Activated CD4-positive, alpha-beta T cell treated with anti-CD3 and anti-CD28 coated beads for 24 hours (primary cell): ENCODE measurements around the gene B3GALNT2.

Experiments
- DNase-seq, 2 donors: peaks; one replicate each; pipeline ENCODE4 v3.0.0-alpha.2; 2020; ENCODE audit warnings: low read depth in 2 of 2

B3GALNT2 gene

DNA sequence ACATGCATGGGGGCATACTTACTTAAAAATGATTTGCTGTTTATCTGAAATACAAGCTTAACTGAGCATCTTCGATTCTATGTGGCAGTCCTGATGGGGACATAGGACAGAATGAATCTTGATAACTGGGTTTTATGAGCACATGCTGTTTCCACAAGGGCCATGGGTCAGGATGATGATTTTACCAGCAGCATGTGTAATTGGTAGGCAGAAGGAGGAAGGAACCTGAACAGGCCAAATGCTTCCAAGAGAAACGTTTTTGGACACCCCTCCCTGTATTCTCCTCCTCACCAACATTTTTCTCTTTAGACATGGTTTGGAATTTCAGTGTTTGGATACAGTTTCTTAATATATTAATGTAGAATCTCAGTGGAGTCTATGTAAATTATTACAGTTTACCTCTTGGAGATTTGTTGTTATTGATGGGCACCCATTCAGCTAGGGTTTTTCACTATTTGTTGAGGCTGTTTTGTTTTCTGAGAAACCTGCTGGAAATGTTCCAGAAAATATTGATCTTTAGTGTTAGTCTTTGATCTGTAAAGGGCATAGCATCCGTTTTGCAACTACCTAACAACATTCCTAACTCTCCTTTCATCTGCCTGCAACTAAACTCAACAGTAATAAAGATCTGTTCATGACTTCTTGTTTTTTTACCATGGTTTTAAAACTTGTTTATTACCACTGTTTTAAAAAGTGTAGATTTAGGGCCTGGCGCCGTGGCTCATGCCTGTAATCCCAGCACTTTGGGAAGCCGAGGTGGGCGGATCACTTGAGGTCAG, 95.0 kb downstream of the B3GALNT2 start:
- no peak for DNase-seq

DNA sequence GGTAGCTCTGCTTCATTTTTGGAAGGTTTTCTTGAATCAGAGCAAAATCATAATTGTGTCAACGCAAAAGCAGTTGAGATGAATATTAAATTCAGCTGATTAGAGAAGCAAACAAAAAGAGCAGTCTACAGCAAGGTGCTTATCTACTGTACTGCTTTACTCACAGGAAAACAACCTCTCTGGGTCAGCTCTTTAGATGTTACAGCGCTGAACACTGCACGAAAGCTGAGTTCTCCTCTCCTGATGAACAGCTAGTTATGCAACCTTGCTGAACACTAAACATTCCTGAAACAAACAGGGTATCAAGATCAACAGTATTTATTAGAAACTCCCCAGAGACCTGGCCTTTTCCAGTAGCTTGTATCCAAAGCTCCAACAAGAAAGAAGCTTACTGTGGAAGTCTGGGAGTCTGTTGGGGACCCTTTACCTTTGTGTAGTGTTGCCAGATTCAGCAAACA, 95.7 kb downstream of the B3GALNT2 start:
- no peak for DNase-seq

DNA sequence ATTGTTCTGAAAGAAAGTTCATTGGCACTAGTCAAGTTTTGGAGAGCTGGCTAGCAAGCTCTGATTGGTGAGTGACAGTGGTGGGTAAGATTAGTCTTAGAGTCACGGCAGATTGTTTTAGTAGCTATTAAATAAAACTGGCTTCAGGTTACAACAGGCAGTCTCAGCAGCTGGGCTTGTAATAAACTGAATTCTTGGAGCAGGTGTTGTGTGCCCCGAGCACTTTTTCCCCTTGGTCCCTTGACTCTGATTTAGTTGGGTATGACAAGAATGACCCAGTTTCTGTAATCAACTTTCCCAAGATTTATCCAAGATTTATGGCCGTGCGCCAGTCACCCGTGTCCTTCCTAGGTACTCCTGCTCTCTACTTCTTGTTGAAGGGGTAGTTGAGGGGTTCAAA, 96.8 kb downstream of the B3GALNT2 start:
- no peak for DNase-seq

DNA sequence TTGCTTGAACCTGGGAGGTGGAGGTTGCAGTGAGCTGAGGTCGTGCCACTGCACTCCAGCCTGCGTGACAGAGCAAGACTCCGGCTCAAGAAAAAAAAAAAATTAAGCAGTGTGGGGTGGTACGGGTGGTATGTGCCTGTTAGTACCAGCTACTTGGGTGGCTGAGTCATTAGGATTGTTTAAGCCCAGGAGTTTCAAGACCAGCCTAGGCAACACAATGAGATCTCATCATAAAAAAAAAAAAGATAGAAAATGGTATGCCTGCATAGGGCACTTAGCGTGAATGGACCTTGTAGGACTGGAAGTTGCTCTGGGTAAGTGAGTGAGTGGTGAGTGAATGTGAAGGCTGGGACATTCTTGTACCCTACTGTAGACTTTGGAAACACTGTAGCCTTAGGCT, 100.1 kb downstream of the B3GALNT2 start:
- no peak for DNase-seq

DNA sequence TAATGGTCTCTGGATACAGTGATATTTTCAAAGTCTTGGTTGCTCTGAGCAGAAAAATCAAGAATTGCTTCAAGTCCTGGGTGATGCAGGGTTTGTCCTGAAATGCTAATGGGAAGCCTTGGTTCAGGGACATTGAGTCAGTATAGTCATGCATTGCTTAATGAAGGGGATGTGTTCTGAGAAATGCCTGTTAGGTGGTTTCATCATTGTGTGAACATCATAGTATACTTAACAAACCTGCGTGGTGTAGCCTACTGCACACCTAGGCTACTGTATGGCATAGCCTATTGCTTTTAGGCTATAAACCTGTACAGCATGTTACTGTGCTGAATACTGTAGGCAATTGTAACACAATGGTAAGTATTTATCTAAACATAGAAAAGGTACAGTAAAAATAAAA, 100.7 kb downstream of the B3GALNT2 start:
- no peak for DNase-seq

DNA sequence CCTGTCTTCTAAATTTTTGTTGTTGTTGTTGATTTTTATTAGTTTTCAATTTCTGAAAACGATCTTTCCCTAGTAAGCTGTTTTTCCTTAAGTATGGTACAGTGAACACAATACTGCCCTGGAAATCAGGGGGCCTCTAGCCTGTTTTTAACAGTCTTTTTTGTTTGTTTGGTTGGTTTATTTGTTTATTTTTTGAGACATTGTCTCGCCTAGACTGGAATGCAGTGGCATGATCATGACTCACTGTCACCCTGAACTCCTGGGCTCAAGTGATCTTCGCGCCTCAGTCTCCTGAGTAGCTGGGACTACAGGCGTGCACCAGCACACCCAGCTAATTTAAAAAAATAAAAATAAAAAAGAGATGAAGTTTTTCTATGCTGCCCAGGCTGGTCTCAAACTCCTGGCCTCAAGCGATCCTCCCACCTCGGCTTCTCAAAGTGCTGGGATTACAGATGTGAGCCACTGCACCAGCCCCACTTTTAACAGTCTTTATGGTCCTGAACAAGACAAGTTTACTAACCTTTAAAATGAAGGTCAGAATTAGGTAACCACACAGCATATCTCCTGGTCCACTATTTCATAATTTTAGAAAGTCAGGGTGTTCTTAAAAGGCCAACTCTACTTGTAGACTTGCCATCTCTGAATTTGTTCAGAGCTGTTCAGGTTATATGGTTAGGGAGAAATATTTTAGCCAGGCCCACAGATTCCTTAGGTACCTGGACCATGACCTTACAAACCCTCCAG, 101.6 kb downstream of the B3GALNT2 start:
- DNase-seq: no peak

DNA sequence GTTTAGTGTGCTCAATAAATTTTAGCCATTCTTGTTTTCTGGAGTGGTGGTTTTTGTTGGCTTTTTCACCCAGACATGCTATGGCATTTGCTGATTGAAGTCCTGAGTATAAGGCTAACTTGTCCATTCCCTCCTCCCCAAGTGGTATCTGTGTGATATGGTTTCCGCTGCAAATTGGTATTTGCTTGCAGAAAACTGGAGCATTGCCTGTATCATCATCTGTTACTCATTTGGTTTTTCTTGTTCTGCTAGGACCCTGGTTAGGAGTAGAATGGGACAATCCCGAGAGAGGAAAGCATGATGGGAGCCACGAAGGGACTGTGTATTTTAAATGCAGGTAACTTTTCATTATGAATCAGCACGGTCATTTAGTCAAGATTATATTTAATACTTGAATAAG, 103.0 kb downstream of the B3GALNT2 start:
- DNase-seq: no peak
